Measurements from ENCODE around the gene TGDS. TPM values are rescaled to one million over a fixed set of nuclear protein-coding genes. Genes with fewer than 3 reads are reported as not detected.

Gene TGDS
- total RNA-seq, 2 experiments from 2014 or later: 7.7 to 8.0 TPM

- Histone ChIP-seq H3K79me2 (ENCODE audit: insufficient read depth, low read depth, low read length) (no peaks in the 10 kb centered on the region), H3K9me3 (ENCODE audit: low read length) (no peaks in the 10 kb centered on the region), H3K36me3 (ENCODE audit: insufficient read depth, low read length) (no peaks in the 10 kb centered on the region), H3K4me3 (ENCODE audit: low read depth, low read length, poor library complexity, severe bottlenecking) (no peak overlapping the region), H3K4me2 (ENCODE audit: low read length) (no peak overlapping the region), H3K9me2 (ENCODE audit: insufficient read depth, low read length) (no peaks in the 10 kb centered on the region), H3K4me1 (ENCODE audit: insufficient read depth, low read length, poor library complexity, severe bottlenecking) (no peaks in the 10 kb centered on the region), H3K27ac (ENCODE audit: low read depth, low read length, poor library complexity, severe bottlenecking) (no peak overlapping the region), H2AFZ (ENCODE audit: low read length) (no peak overlapping the region), H4K20me1 (ENCODE audit: insufficient read depth, low read length) (no peaks in the 10 kb centered on the region)
- no TSS peak for BruUV-seq (replicated peaks)
- intact Hi-C loops (cut with micrococcal nuclease; ENCODE audit: unreplicated experiment): no loop called here
- ChIA-PET POLR2A (no interaction called here), CTCF (ENCODE audit: unreplicated experiment) (no interaction called here)
- no peak for TF ChIP-seq CTCF (conservative IDR thresholded peaks at IDR 0.05; ENCODE audit: low read length)
- no peak for TF ChIP-seq EZH2phosphoT487 (IDR thresholded peaks at IDR 0.05; ENCODE audit: borderline replicate concordance, low read depth, low read length)
- DNase-seq (ENCODE audit: low spot score): no peak
These were observed 35.8 kb downstream of the TGDS start for GRCh38 chr13:94560116-94560515.

GRCh38 chr13:94559222-94559795, 36.6 kb downstream of the TGDS start:
- Histone ChIP-seq H3K79me2 (ENCODE audit: insufficient read depth, low read depth, low read length) (no peaks in the 10 kb centered on the region), H3K9me2 (ENCODE audit: insufficient read depth, low read length) (no peaks in the 10 kb centered on the region), H3K36me3 (ENCODE audit: insufficient read depth, low read length) (no peaks in the 10 kb centered on the region), H4K20me1 (ENCODE audit: insufficient read depth, low read length) (no peaks in the 10 kb centered on the region), H2AFZ (ENCODE audit: low read length) (no peak overlapping the region), H3K4me2 (ENCODE audit: low read length) (no peak overlapping the region), H3K4me1 (ENCODE audit: insufficient read depth, low read length, poor library complexity, severe bottlenecking) (no peaks in the 10 kb centered on the region), H3K9me3 (ENCODE audit: low read length) (no peaks in the 10 kb centered on the region), H3K27ac (ENCODE audit: low read depth, low read length, poor library complexity, severe bottlenecking) (no peak overlapping the region), H3K4me3 (ENCODE audit: low read depth, low read length, poor library complexity, severe bottlenecking) (no peak overlapping the region)
- CTCF ChIA-PET (ENCODE audit: unreplicated experiment): no interaction called here
- intact Hi-C loops (cut with micrococcal nuclease; ENCODE audit: unreplicated experiment): no loop called here
- POLR2A ChIA-PET: no interaction called here
- peak; percentile 3 for DNase-seq (ENCODE audit: low spot score)
- TF ChIP-seq CTCF (conservative IDR thresholded peaks at IDR 0.05; ENCODE audit: low read length): no peak
- no peak for TF ChIP-seq EZH2phosphoT487 (IDR thresholded peaks at IDR 0.05; ENCODE audit: borderline replicate concordance, low read depth, low read length)
- no TSS peak for BruUV-seq (replicated peaks)

GRCh38 chr13:94558716-94559115, 37.2 kb downstream of the TGDS start:
- TF ChIP-seq CTCF (conservative IDR thresholded peaks at IDR 0.05; ENCODE audit: low read length) (no peak), EZH2phosphoT487 (IDR thresholded peaks at IDR 0.05; ENCODE audit: borderline replicate concordance, low read depth, low read length) (no peak)

More at GRCh38 chr13:94558716-94559115, 37.2 kb downstream of the TGDS start:
- Histone ChIP-seq H3K4me3 (ENCODE audit: low read depth, low read length, poor library complexity, severe bottlenecking) (no peak overlapping the region), H2AFZ (ENCODE audit: low read length) (no peak overlapping the region), H3K36me3 (ENCODE audit: insufficient read depth, low read length) (no peaks in the 10 kb centered on the region), H3K79me2 (ENCODE audit: insufficient read depth, low read depth, low read length) (no peaks in the 10 kb centered on the region), H3K27ac (ENCODE audit: low read depth, low read length, poor library complexity, severe bottlenecking) (no peak overlapping the region), H4K20me1 (ENCODE audit: insufficient read depth, low read length) (no peaks in the 10 kb centered on the region), H3K9me3 (ENCODE audit: low read length) (no peaks in the 10 kb centered on the region), H3K4me1 (ENCODE audit: insufficient read depth, low read length, poor library complexity, severe bottlenecking) (no peaks in the 10 kb centered on the region), H3K9me2 (ENCODE audit: insufficient read depth, low read length) (no peaks in the 10 kb centered on the region), H3K4me2 (ENCODE audit: low read length) (no peak overlapping the region)
- intact Hi-C loops (cut with micrococcal nuclease; ENCODE audit: unreplicated experiment): no loop called here
- POLR2A ChIA-PET: no interaction called here
- CTCF ChIA-PET (ENCODE audit: unreplicated experiment): no interaction called here
- BruUV-seq (replicated peaks): no TSS peak
- no peak for DNase-seq (ENCODE audit: low spot score)

Data from OCI-LY7 (cell line).